HG03196 (cell line): Measurements from ENCODE around the gene BUB3.

Experiments used
- ATAC-seq: cut with Tn5 transposase; IDR thresholded peaks from one replicate; pipeline ENCODE4 v1.9.1; 2021; ENCODE audit not compliant: unreplicated experiment

BUB3 gene

DNA sequence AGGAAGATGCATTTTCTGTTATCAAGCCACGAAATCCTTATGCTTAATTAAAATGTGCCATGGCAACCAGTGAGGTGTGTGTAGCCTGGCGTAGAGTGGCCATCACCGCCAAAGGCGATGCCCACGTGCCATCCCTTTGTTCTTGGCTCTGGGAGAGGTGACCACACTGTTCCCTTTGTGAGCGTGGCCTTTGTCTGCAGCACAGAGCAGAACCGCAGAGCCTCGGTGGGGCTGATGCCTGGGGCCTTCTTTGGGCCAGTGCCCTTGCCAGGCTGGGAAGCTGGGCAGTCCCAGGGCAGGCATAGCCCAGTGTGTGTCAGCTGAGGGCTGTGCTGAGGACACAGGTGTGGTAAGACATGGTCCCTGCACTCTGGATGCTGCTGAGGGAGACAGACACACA lies 48.3 kb downstream of the BUB3 start:
- no peak for ATAC-seq

- no peak for ATAC-seq
These were observed 49.4 kb downstream of the BUB3 start for GRCh38 chr10:123203393-123204126.

GRCh38 chr10:123204127-123204461 lies 49.9 kb downstream of the BUB3 start:
- ATAC-seq: no peak

- no peak for ATAC-seq
These were observed 50.8 kb downstream of the BUB3 start for GRCh38 chr10:123205041-123205440.

GRCh38 chr10:123212063-123212462 lies 57.9 kb downstream of the BUB3 start:
- no peak for ATAC-seq

DNA sequence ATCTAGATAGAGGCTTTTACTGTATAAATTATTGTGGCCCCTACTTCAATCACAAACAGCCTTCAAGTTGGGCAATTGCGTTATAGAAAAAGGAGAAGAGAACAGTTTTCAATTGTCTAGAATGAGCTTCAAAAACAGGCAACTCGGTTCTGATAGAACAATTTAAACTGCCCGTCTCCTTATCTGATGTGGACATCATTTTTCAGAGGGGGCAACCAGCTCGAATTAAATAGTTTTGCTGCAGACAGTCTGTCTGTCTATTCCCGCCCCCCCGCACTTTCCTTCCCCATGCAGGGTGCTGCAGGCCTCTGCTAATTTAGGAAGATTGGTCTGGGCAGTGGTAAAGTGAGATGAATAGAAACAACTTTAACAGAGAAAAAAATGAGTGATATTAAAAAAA lies 58.4 kb downstream of the BUB3 start:
- no peak for ATAC-seq

- ATAC-seq: no peak
These were observed 59.0 kb downstream of the BUB3 start for GRCh38 chr10:123213192-123213591.
